Dedifferentiated amniotic fluid mesenchymal stem cell (primary cell): ENCODE results near the gene AP5Z1.
"Not testable (repeated sequence)": the region's sequence is repeated elsewhere in the genome, so short reads cannot be mapped to it uniquely, and the experiment has no call there.

ENCODE experiments used
- DNase-seq: peaks from one replicate; pipeline ENCODE4 v3.0.0-alpha.2; 2016; ENCODE audit errors: extremely low spot score

The AP5Z1 gene

GRCh38 chr7:4788627-4789189, 13.3 kb downstream of the AP5Z1 start:
- DNase-seq = no peak

- DNase-seq = no peak
Measured at GRCh38 chr7:4789194-4790077, 14.0 kb downstream of the AP5Z1 start.

GRCh38 chr7:4790078-4790465, 14.6 kb downstream of the AP5Z1 start:
- no peak for DNase-seq

GRCh38 chr7:4790516-4790991, 15.1 kb downstream of the AP5Z1 start:
- no peak for DNase-seq

- no peak for DNase-seq
Measured at GRCh38 chr7:4791101-4791737, 15.8 kb downstream of the AP5Z1 start.

GRCh38 chr7:4791738-4792536, 16.5 kb downstream of the AP5Z1 start:
- DNase-seq = no peak

GRCh38 chr7:4792537-4793126, 17.2 kb downstream of the AP5Z1 start:
- no peak for DNase-seq

- not testable (repeated sequence) for DNase-seq
Measured at GRCh38 chr7:4793385-4793993, 18.1 kb downstream of the AP5Z1 start.

GRCh38 chr7:4794171-4794570, 18.7 kb downstream of the AP5Z1 start:
- DNase-seq = not testable (repeated sequence)

- DNase-seq = no peak
Measured at GRCh38 chr7:4794591-4795350, 19.3 kb downstream of the AP5Z1 start.

- DNase-seq = no peak
Measured at GRCh38 chr7:4796453-4796852, 21.0 kb downstream of the AP5Z1 start.

GRCh38 chr7:4797858-4798705, 22.7 kb downstream of the AP5Z1 start:
- DNase-seq = no peak

GRCh38 chr7:4798706-4799235, 23.3 kb downstream of the AP5Z1 start:
- DNase-seq = no peak

GRCh38 chr7:4799508-4800268, 24.3 kb downstream of the AP5Z1 start:
- no peak for DNase-seq

GRCh38 chr7:4800487-4800886, 25.1 kb downstream of the AP5Z1 start:
- DNase-seq = no peak

GRCh38 chr7:4800926-4801838, 25.8 kb downstream of the AP5Z1 start:
- no peak for DNase-seq

- no peak for DNase-seq
Measured at GRCh38 chr7:4801839-4802231, 26.4 kb downstream of the AP5Z1 start.
